ENCODE results near the gene RAG2.

The RAG2 gene

DNA sequence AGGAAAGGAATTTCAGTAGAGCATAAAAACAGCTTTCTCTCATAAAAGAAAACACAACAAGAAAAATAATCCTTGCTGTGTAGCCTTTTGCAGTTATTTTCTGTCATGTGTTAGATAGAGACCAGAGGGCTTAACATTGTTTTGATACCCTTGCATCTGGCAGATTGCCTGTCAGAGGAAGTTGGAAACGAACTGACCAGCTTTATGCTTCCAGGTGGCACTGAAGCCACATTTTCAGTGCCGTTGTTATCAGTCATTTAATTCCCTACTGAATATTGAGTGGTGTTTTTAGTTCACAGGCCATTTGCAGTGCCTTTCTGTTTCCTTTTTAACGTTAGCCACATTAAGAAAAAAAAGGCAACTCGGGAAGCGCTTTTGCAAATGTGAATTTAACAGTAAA is 21.5 kb upstream of the RAG2 start (continued):
- TF ChIP-seq ZNF292 (tag by site-specific recombination; IDR thresholded peaks at IDR 0.05; ENCODE audit: borderline replicate concordance, low read depth): no peak
- TF ChIP-seq, protein P1, sequence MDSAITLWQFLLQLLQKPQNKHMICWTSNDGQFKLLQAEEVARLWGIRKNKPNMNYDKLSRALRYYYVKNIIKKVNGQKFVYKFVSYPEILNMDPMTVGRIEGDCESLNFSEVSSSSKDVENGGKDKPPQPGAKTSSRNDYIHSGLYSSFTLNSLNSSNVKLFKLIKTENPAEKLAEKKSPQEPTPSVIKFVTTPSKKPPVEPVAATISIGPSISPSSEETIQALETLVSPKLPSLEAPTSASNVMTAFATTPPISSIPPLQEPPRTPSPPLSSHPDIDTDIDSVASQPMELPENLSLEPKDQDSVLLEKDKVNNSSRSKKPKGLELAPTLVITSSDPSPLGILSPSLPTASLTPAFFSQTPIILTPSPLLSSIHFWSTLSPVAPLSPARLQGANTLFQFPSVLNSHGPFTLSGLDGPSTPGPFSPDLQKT (IDR thresholded peaks at IDR 0.05; ENCODE audit: borderline replicate concordance, low read depth, low read length): no peak
- no peak for TF ChIP-seq TRIM28 (IDR thresholded peaks at IDR 0.05; ENCODE audit: borderline replicate concordance, low read length)

- H3K4me1 ChIP-seq (ENCODE audit: control insufficient read depth, insufficient read depth, low read length): no peaks in the 10 kb centered on the region; the same call in 1 of the 2 replicates
- no peak overlapping the region for H3K27ac ChIP-seq (ENCODE audit: extremely low read depth, low read depth, low read length)
- no peaks in the 10 kb centered on the region for H3K9me3 ChIP-seq (ENCODE audit: control insufficient read depth, insufficient read depth, low read depth, low read length)
- no peak for TF ChIP-seq ZNF114 (tag by site-specific recombination; IDR thresholded peaks at IDR 0.05)
- no peak for TF ChIP-seq ZNF585B (tag by site-specific recombination; IDR thresholded peaks at IDR 0.05)
- TF ChIP-seq ZNF335 (tag by site-specific recombination; conservative IDR thresholded peaks at IDR 0.05): peak; percentile 41; the same call in 1 of the 2 replicates
- no peak for TF ChIP-seq ZNF146 (tag by site-specific recombination; IDR thresholded peaks at IDR 0.05)
- ChIA-PET CTCF (interaction anchor here (0.7 to 5.5 kb wide), 6 partner anchors 17 to 146 kb away, joined by 3 to 60 read pairs (median 4); no protein-coding TSS in a partner anchor), POLR2A (no interaction called here)
- no peak overlapping the region for H3K4me3 ChIP-seq (ENCODE audit: low read depth, low read length)
- H3K36me3 ChIP-seq (ENCODE audit: control insufficient read depth in 2 of 2, insufficient read depth in 1 of 2, low read length in 2 of 2): no peaks in the 10 kb centered on the region
Measured at GRCh38 chr11:36618363-36619047, 20.5 kb upstream of the RAG2 start.

DNA sequence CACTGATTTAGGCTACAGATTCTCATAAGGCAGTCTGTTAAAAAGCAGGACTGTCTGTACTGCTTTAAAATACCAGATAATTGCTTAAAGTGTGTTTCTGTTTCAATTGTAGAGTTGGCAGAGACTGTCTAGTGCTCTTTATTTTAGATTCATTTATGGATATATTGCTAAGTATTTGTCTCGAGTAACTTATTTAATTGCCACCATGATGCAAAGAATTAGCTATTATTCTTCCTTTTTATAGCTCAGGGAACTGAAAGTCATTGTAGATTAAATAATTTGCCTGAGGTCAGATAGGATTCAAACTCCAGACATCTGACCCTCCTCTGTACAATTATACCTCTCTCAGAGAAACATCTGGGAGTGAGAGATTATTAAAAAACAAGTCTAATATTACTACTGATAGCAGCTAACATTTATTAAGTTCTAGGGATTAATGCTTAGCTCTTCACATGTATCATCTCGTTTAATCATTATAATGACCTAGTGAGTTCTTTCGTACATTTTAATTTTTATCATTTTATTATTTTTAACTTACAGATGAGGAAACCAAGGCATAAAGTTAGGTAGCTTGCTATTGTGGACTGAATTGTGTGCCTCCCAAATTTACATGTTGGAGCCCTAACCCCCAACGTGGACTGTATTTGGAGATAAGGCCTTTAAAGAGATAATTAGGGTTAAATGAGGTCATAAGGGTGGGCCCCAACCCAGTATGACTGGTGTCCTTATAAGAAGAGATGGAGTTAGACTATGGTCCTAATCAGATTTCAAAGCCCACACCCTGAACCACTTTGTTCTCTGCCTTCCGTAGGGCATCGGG is 19.7 kb upstream of the RAG2 start:
- ChIA-PET CTCF (interaction anchor here (0.7 to 5.5 kb wide), 2 partner anchors 36 to 54 kb away, joined by 3 to 60 read pairs; no protein-coding TSS in a partner anchor), POLR2A (interaction anchor here (0.6 kb wide), 1 partner anchor 131 kb away, joined by 3 read pairs; no protein-coding TSS in a partner anchor)
- H3K4me1 ChIP-seq (ENCODE audit: control insufficient read depth, insufficient read depth, low read length): no peaks in the 10 kb centered on the region; the same call in 1 of the 2 replicates
- no peak overlapping the region for H3K27ac ChIP-seq (ENCODE audit: extremely low read depth, low read depth, low read length)
- peak; percentile 46 for TF ChIP-seq ZNF692 (tag by site-specific recombination; IDR thresholded peaks at IDR 0.05)
- no peak for TF ChIP-seq ZNF610 (tag by site-specific recombination; IDR thresholded peaks at IDR 0.05; ENCODE audit: borderline replicate concordance)
- TF ChIP-seq, protein P2, sequence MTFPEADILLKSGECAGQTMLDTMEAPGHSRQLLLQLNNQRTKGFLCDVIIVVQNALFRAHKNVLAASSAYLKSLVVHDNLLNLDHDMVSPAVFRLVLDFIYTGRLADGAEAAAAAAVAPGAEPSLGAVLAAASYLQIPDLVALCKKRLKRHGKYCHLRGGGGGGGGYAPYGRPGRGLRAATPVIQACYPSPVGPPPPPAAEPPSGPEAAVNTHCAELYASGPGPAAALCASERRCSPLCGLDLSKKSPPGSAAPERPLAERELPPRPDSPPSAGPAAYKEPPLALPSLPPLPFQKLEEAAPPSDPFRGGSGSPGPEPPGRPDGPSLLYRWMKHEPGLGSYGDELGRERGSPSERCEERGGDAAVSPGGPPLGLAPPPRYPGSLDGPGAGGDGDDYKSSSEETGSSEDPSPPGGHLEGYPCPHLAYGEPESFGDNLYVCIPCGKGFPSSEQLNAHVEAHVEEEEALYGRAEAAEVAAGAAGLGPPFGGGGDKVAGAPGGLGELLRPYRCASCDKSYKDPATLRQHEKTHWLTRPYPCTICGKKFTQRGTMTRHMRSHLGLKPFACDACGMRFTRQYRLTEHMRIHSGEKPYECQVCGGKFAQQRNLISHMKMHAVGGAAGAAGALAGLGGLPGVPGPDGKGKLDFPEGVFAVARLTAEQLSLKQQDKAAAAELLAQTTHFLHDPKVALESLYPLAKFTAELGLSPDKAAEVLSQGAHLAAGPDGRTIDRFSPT (tag by site-specific recombination; IDR thresholded peaks at IDR 0.05): no peak
- H3K9me3 ChIP-seq (ENCODE audit: control insufficient read depth, insufficient read depth, low read depth, low read length): no peaks in the 10 kb centered on the region
- H3K4me3 ChIP-seq (ENCODE audit: low read depth, low read length): no peak overlapping the region
- H3K36me3 ChIP-seq (ENCODE audit: control insufficient read depth in 2 of 2, insufficient read depth in 1 of 2, low read length in 2 of 2): no peaks in the 10 kb centered on the region

GRCh38 chr11:36615826-36616225 is 17.8 kb upstream of the RAG2 start:
- peak; percentile 33; the same call in 1 of the 2 replicates for TF ChIP-seq OSR2 (tag by site-specific recombination; IDR thresholded peaks at IDR 0.05)
- peak; percentile 57 for TF ChIP-seq PRDM6 (tag by site-specific recombination; IDR thresholded peaks at IDR 0.05)
- TF ChIP-seq, protein P3, sequence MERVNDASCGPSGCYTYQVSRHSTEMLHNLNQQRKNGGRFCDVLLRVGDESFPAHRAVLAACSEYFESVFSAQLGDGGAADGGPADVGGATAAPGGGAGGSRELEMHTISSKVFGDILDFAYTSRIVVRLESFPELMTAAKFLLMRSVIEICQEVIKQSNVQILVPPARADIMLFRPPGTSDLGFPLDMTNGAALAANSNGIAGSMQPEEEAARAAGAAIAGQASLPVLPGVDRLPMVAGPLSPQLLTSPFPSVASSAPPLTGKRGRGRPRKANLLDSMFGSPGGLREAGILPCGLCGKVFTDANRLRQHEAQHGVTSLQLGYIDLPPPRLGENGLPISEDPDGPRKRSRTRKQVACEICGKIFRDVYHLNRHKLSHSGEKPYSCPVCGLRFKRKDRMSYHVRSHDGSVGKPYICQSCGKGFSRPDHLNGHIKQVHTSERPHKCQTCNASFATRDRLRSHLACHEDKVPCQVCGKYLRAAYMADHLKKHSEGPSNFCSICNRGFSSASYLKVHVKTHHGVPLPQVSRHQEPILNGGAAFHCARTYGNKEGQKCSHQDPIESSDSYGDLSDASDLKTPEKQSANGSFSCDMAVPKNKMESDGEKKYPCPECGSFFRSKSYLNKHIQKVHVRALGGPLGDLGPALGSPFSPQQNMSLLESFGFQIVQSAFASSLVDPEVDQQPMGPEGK (tag by site-specific recombination; IDR thresholded peaks at IDR 0.05): no peak
- TF ChIP-seq SP7 (tag by site-specific recombination; IDR thresholded peaks at IDR 0.05): peak; percentile 57
- TF ChIP-seq ZNF747 (tag by site-specific recombination; IDR thresholded peaks at IDR 0.05): no peak
- no peak for TF ChIP-seq KLF17 (tag by site-specific recombination; IDR thresholded peaks at IDR 0.05)
- no peak overlapping the region for H3K4me3 ChIP-seq (ENCODE audit: low read depth, low read length)
- no peaks in the 10 kb centered on the region; the same call in 1 of the 2 replicates for H3K4me1 ChIP-seq (ENCODE audit: control insufficient read depth, insufficient read depth, low read length)
- H3K36me3 ChIP-seq (ENCODE audit: control insufficient read depth in 2 of 2, insufficient read depth in 1 of 2, low read length in 2 of 2): no peaks in the 10 kb centered on the region
- H3K9me3 ChIP-seq (ENCODE audit: control insufficient read depth, insufficient read depth, low read depth, low read length): no peaks in the 10 kb centered on the region
- POLR2A ChIA-PET: no interaction called here
- no peak overlapping the region for H3K27ac ChIP-seq (ENCODE audit: extremely low read depth, low read depth, low read length)
- CTCF ChIA-PET: no interaction called here
